Activated CD4-positive, alpha-beta memory T cell treated with anti-CD3 and anti-CD28 coated beads, Interleukin-2, amount 10 ng/mL, durations not matched to agents 7 days and 5 days (primary cell): Measurements from ENCODE around the gene OR2AE1. TPM values are rescaled to one million over a fixed set of nuclear protein-coding genes. Genes with fewer than 3 reads are reported as not detected.

Experiments used
- total RNA-seq, 2 experiments: library from RNA; stranded (reverse); gene quantifications; one replicate each; pipeline ENCODE4 v1.2.3, GENCODE V29; 2021

Gene OR2AE1
- total RNA-seq, 2 experiments from 2014 or later: not detected

Other genes with a start within 250 kb of the OR2AE1 start
- not detected for gene CYP3A5, start 197.0 kb downstream of the OR2AE1 start, total RNA-seq
- not detected for gene CYP3A7, start 141.8 kb downstream of the OR2AE1 start, total RNA-seq
- gene CYP3A4, start 92.8 kb downstream of the OR2AE1 start, total RNA-seq: not detected
- gene CYP3A43, start 49.0 kb downstream of the OR2AE1 start, total RNA-seq: not detected
- gene TRIM4, start 42.5 kb upstream of the OR2AE1 start, total RNA-seq: 10 to 100 TPM; 28.9 to 29.5 TPM
- gene GJC3, start 52.6 kb upstream of the OR2AE1 start, total RNA-seq: not detected
- not detected for gene AZGP1, start 99.0 kb upstream of the OR2AE1 start, total RNA-seq
- gene ZKSCAN1, start 138.6 kb upstream of the OR2AE1 start, total RNA-seq: 10 to 100 TPM; 63.1 to 65.5 TPM
- 1 to 10 TPM; 6.9 TPM for gene ZSCAN21, start 172.7 kb upstream of the OR2AE1 start, total RNA-seq
- 10 to 100 TPM; 21.1 to 22.1 TPM for gene ZNF3, start 204.7 kb upstream of the OR2AE1 start, total RNA-seq
- 10 to 100 TPM; 81.7 to 86.3 TPM for gene COPS6, start 211.9 kb upstream of the OR2AE1 start, total RNA-seq
- 100 to 1,000 TPM; 266 to 273 TPM for gene MCM7, start 224.4 kb upstream of the OR2AE1 start, total RNA-seq
- 10 to 100 TPM; 10.6 to 15.2 TPM for gene AP4M1, start 224.6 kb upstream of the OR2AE1 start, total RNA-seq
- gene TAF6, start 242.3 kb upstream of the OR2AE1 start, total RNA-seq: 10 to 100 TPM; 54.6 to 56.5 TPM
- gene CNPY4, start 242.6 kb upstream of the OR2AE1 start, total RNA-seq: 10 to 100 TPM; 31.3 to 32.5 TPM
- 1 to 10 TPM; 3.4 to 4.1 TPM for gene MBLAC1, start 249.9 kb upstream of the OR2AE1 start, total RNA-seq